ENCODE results near the gene TANC2.

- TF ChIP-seq CTCF (conservative IDR thresholded peaks at IDR 0.05 in 1 of 2, IDR thresholded peaks at IDR 0.05 in 1 of 2; ENCODE audit: extremely low read depth in 1 of 2, insufficient read depth in 1 of 2, low read depth in 1 of 2, low read length in 2 of 2) (no peak), EZH2 (IDR thresholded peaks at IDR 0.05; ENCODE audit: borderline replicate concordance, low read length) (no peak)
Measured at GRCh38 chr17:62986549-62986948, 20.5 kb downstream of the TANC2 start.

All from mammary epithelial cell (primary cell).